Stomach (tissue), 4 donors: Measurements from ENCODE around the gene KIF14.

Source experiments
- CTCF ChIP-seq, 7 experiments: fragments of 450-650 bp in 4 of 7; fragments of 200-600 bp in 3 of 7; sonication (generic) in 3 of 7; IDR thresholded peaks; one replicate each; pipeline ENCODE4 v1.5.1; 2016 to 2019; ENCODE audit warnings: antibody characterized with exemption in 7 of 7, control low read depth in 2 of 7, mild to moderate bottlenecking in 1 of 7
- POLR2A ChIP-seq, 4 donors: fragments of 450-650 bp; IDR thresholded peaks; one replicate each; pipeline ENCODE4 v1.6.1; 2016; ENCODE audit warnings: antibody characterized with exemption in 4 of 4, control low read depth in 2 of 4, mild to moderate bottlenecking in 1 of 4, moderate library complexity in 1 of 4
- POLR2AphosphoS5 ChIP-seq, 3 donors: sonication (generic); formaldehyde crosslinking; IDR thresholded peaks; one replicate each; pipeline ENCODE4 v1.6.1; 2016; ENCODE audit warnings: antibody characterized with exemption in 3 of 3

DNA sequence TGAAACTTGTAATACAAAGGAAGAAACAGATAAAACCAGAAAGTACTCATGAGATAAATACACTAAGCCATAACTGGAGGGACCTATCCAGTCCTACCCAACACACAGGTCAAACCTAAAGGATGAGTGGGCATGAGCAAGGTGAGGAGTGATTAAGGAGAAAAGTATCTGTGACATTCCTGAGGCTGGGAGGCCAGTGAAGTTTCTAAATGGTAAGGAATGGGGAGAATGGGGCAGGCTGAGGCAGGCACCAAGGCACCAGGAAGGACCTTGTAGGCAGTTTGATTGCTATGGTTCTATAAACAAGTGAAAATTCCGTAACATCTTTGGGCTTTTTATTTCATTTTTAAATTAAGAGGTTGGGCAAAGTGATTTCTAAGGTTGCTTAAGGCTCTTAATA lies 38.7 kb upstream of the KIF14 start:
- no peak for TF ChIP-seq CTCF (IDR thresholded peaks at IDR 0.05)
- no peak for TF ChIP-seq POLR2AphosphoS5 (IDR thresholded peaks at IDR 0.05)
- no peak for TF ChIP-seq POLR2A (IDR thresholded peaks at IDR 0.05)
